A673 (cell line): Measurements from ENCODE around the gene CENPS. TPM values are rescaled to one million over a fixed set of nuclear protein-coding genes. Genes with fewer than 3 reads are reported as not detected.
A peak's percentile ranks its signal among the peaks of the same experiment; 100 is the strongest.
"Not testable (repeated sequence)": the region's sequence is repeated elsewhere in the genome, so short reads cannot be mapped to it uniquely, and the experiment has no call there.

Source experiments
- BruUV-seq: library from RNA; stranded (reverse); fragments of 400-500 nt; replicated peaks from 2 replicates; lab custom pipeline; 2021; lab: Mats Ljungman, UMichigan
- CTCF ChIA-PET: fragments of 300-600 bp; sonication (Branson Sonifier 250); formaldehyde crosslinking; loops from one replicate; lab custom pipeline; 2022; ENCODE audit warnings: antibody characterized with exemption; lab: Charles Lee
- POLR2A ChIA-PET: fragments of 300-600 bp; sonication (Branson Sonifier 250); formaldehyde crosslinking; loops from one replicate; lab custom pipeline; 2022; ENCODE audit warnings: antibody characterized with exemption; ENCODE audit not compliant: low non-redundant PET; lab: Charles Lee
- DNase-seq: peaks from one replicate; pipeline ENCODE4 v3.0.0-alpha.2; 2015; ENCODE audit warnings: low spot score
- H3K27ac ChIP-seq: fragments of 200-600 bp; sonication (generic); 2 replicates; pipeline ENCODE4 v1.5.1; 2016; ENCODE audit warnings: mixed run types, low read depth, mild to moderate bottlenecking, mixed read lengths, antibody characterized with exemption, low read length; ENCODE audit not compliant: poor library complexity, severe bottlenecking
- H3K27me3 ChIP-seq: fragments of 200-600 bp; sonication (generic); replicated peaks from 2 replicates; pipeline ENCODE4 v1.6.1; 2017; ENCODE audit warnings: mixed run types, low read depth, mild to moderate bottlenecking, mixed read lengths, antibody characterized with exemption, low read length; ENCODE audit not compliant: insufficient read depth, poor library complexity
- H3K36me3 ChIP-seq: fragments of 200-600 bp; sonication (generic); 2 replicates; pipeline ENCODE4 v1.6.1; 2016; ENCODE audit warnings: mixed run types, mild to moderate bottlenecking, mixed read lengths, antibody characterized with exemption, low read length; ENCODE audit not compliant: insufficient read depth, poor library complexity, severe bottlenecking
- H3K4me1 ChIP-seq: fragments of 200-600 bp; sonication (generic); 2 replicates; pipeline ENCODE4 v1.6.1; 2017; ENCODE audit warnings: mixed run types, mild to moderate bottlenecking, mixed read lengths, antibody characterized with exemption, low read length; ENCODE audit not compliant: insufficient read depth, poor library complexity, severe bottlenecking
- H3K4me3 ChIP-seq: fragments of 200-600 bp; sonication (generic); 2 replicates; pipeline ENCODE4 v1.5.1; 2016; ENCODE audit warnings: low read depth, mixed run types, mild to moderate bottlenecking, mixed read lengths, low read length; ENCODE audit not compliant: poor library complexity, severe bottlenecking
- H3K9me3 ChIP-seq: fragments of 200-600 bp; sonication (generic); 2 replicates; pipeline ENCODE4 v1.6.1; 2016; ENCODE audit warnings: mixed run types, low read depth, mild to moderate bottlenecking, mixed read lengths, antibody characterized with exemption, low read length; ENCODE audit not compliant: poor library complexity, severe bottlenecking
- CTCF ChIP-seq: fragments of 300-800, 200-600 bp; sonication (generic); conservative IDR thresholded peaks from 2 replicates; pipeline ENCODE4 v1.5.1; 2017; ENCODE audit warnings: low read depth, mild to moderate bottlenecking, antibody characterized with exemption, low read length, moderate library complexity, mixed read lengths
- EZH2 ChIP-seq: fragments of 200-600 bp; sonication (generic); IDR thresholded peaks from 2 replicates; pipeline ENCODE4 v1.6.1; 2017; ENCODE audit warnings: borderline replicate concordance, low read depth, mild to moderate bottlenecking, mixed read lengths, antibody characterized with exemption, low read length; ENCODE audit not compliant: poor library complexity, severe bottlenecking
- intact Hi-C: fragments of 100-400 bp; cut with micrococcal nuclease; formaldehyde crosslinking; loops from one replicate; pipeline ENCODE4 v1.10.0; 2022; ENCODE audit not compliant: unreplicated experiment
- total RNA-seq: library from RNA; stranded (reverse); gene quantifications from 2 replicates; pipeline ENCODE4 v1.2.3, GENCODE V29; 2021

The CENPS gene
- total RNA-seq, 1 experiment from 2014 or later, result 42.2 TPM

- Histone ChIP-seq H3K4me3 (no peak overlapping the region), H3K27ac (no peak overlapping the region), H3K4me1 (peaks cover 19% of the 10 kb centered on the region), H3K27me3 (no peaks in the 10 kb centered on the region), H3K36me3 (peaks cover 4% of the 10 kb centered on the region), H3K9me3 (no peaks in the 10 kb centered on the region)
- BruUV-seq, result no TSS peak
- intact Hi-C loops, result no loop called here
- TF ChIP-seq EZH2 (no peak), CTCF (no peak)
- no peak for DNase-seq
- ChIA-PET POLR2A (no interaction called here), CTCF (interaction anchor here (0.6 kb wide), 1 partner anchor 40 kb away, joined by 8 read pairs; no protein-coding TSS in a partner anchor)
Observed at GRCh38 chr1:10456048-10456447, 25.8 kb downstream of the CENPS start.

GRCh38 chr1:10456661-10457060, 26.4 kb downstream of the CENPS start:
- Histone ChIP-seq H3K27ac (no peak overlapping the region), H3K27me3 (no peaks in the 10 kb centered on the region), H3K9me3 (no peaks in the 10 kb centered on the region), H3K36me3 (peaks cover 8% of the 10 kb centered on the region), H3K4me3 (no peak overlapping the region), H3K4me1 (peaks cover 19% of the 10 kb centered on the region)
- ChIA-PET POLR2A (no interaction called here), CTCF (interaction anchor here (0.6 kb wide), 1 partner anchor 40 kb away, joined by 8 read pairs; no protein-coding TSS in a partner anchor)
- BruUV-seq, result TSS peak; percentile 22
- no peak for TF ChIP-seq CTCF
- no peak for TF ChIP-seq EZH2
- intact Hi-C loops, result no loop called here
- no peak for DNase-seq

- H3K27me3 ChIP-seq, H3K9me3 ChIP-seq, CTCF ChIA-PET, H3K4me3 ChIP-seq, DNase-seq, BruUV-seq, POLR2A ChIA-PET, intact Hi-C loops: not testable (repeated sequence)
- Histone ChIP-seq H3K27ac (peak overlapping the region; percentile 25), H3K36me3 (peaks cover 11% of the 10 kb centered on the region), H3K4me1 (peaks cover 19% of the 10 kb centered on the region)
Observed at GRCh38 chr1:10457462-10457861, 27.2 kb downstream of the CENPS start.

GRCh38 chr1:10457875-10458274, 27.6 kb downstream of the CENPS start:
- POLR2A ChIA-PET, result interaction anchor here (0.6 kb wide), 1 partner anchor 37 kb away, joined by 12 read pairs; no protein-coding TSS in a partner anchor
- no TSS peak for BruUV-seq
- intact Hi-C loops, result no loop called here

More at GRCh38 chr1:10457875-10458274, 27.6 kb downstream of the CENPS start:
- TF ChIP-seq EZH2, result no peak
- TF ChIP-seq CTCF, result no peak
- no peak for DNase-seq
- Histone ChIP-seq H3K27ac (peak overlapping the region; percentile 25), H3K36me3 (peaks cover 15% of the 10 kb centered on the region), H3K4me3 (no peak overlapping the region), H3K4me1 (peaks cover 19% of the 10 kb centered on the region), H3K27me3 (no peaks in the 10 kb centered on the region), H3K9me3 (no peaks in the 10 kb centered on the region)
- CTCF ChIA-PET, result no interaction called here
